H54 (cell line): ENCODE data around the gene FOXS1.
"Not testable (repeated sequence)": the region's sequence is repeated elsewhere in the genome, so short reads cannot be mapped to it uniquely, and the experiment has no call there.

Experiments
- DNase-seq: peaks from one replicate; pipeline ENCODE4 v3.0.0; 2011; ENCODE audit warnings: low spot score, mixed read lengths; ENCODE audit not compliant: insufficient read length
- FAIRE-seq: peaks from 3 replicates; lab custom pipeline; 2011; peaks lifted over from hg19 to GRCh38; lab: Jason Lieb, UNC
- POLR2A ChIP-seq: IDR thresholded peaks from 2 replicates; pipeline ENCODE4 v1.6.1; 2011; ENCODE audit warnings: low read depth, mild to moderate bottlenecking, low read length

Gene FOXS1

DNA sequence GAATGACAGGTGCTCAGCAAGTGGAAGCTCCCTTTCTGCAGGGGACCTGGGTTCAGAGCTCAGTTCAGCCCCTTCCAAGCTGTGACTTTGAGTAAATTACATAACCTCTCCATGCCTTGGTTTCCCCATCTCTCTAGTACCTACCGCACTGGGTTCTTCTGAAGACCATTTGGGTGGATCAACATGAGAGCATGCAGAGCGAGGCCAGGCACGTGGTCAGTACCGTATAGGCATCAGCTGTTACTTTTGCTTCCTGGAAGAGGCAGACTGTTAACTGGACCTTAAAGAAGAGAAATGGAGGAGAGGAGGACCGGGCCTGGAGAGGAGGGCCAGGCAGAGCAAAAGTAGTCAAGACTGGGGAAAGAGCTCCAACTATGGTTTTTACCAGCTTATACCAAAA, 27.9 kb downstream of the FOXS1 start:
- TF ChIP-seq POLR2A, result no peak
- FAIRE-seq, result no peak
- no peak for DNase-seq

DNA sequence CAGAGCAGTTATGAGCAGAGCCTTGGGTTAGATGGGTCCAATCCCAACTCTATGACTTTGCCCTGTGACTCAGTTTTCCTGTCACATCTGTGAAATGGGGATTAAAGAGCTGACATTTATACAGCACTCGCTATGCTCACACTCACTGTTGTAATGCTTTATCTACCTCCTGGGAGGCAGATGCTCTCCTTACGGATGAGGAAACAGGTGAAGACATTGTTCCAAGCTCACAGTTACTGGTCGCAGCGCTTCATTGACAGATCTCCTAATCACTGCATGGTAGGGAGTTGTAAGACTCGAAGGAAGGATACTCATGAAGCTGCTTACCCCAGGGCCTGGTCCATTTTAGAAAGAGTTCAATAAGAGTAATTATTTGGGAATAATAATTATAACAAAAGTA, 29.2 kb downstream of the FOXS1 start:
- TF ChIP-seq POLR2A, result no peak
- DNase-seq (no peak), FAIRE-seq (no peak)

DNA sequence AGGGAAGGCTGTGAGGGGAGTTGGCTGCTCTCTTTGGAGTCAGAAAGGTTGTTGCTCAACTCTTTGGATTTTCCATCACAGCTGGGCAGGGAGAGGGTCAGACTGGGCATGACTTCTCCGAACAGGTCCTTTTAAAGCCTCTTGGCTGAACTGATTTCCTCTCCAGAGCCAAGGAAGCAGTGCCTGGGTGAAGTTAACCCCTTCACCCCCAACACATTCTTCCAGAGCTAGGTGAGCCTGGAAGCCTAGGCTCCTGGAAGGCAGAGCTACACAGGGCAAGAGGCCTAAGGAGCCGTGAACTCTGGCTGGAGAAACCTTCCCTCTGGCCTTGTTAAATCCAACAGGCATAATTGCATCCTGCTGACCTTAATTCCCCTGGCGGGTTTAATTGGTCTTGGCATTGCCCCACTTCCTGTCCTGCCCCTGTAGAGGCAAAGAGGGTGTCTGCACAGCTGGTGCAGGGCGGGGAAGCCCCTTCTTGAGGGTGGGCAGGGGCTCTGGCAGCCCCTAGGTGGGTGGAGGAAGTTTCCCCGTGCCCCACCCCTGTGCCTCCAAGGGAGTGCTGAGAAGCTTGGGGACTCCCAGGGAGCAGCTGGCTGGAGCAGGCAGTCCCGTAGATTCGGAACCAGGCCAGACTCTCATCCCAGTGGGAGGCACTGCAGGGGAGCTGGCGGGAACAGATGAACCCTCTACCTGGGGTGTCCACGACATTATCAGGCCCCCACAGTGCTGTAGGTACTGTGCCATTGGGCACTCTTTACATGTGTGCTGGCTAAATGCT, 29.8 kb downstream of the FOXS1 start:
- no peak for FAIRE-seq
- peak; percentile 45 for DNase-seq
- TF ChIP-seq POLR2A, result no peak

DNA sequence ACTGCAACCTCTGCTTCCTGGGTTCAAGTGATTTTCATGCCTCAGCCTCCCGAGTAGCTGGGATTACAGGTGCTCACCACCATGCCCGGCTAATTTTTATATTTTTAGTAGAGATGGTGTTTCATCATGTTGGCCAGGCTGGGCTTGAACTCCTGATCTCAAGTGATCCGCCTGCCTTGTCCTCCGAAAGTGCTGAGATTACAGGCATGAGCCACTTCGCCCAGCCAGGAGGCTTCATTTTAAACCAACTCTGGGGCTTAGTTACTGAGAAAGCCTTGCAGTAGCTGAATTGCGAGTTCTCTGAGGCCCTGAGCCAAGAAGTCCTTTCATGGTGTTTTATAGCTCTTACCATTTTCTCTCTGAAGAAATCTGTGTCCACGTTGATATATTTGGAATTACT, 31.3 kb downstream of the FOXS1 start:
- DNase-seq, FAIRE-seq: not testable (repeated sequence)

DNA sequence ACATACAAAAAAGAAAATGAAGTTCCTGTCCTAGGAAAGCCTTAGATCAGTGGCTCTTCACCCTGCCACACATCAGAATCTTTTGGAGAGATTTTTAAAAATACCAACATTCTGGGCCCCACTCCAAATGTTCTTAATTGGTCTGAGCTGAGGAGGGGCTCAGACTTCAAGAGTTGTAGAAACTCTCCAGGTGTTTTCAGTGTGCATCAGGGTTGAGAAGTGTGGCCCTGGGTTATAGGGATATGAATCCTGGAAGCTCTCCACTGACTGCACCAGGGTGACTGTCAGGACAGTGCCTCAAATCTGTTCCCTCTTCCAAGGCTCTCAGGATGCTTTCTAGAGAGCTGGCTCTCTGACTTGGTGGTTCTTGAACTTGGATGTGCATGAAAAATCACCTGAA, 31.8 kb downstream of the FOXS1 start:
- no peak for FAIRE-seq
- TF ChIP-seq POLR2A, result no peak
- no peak for DNase-seq

DNA sequence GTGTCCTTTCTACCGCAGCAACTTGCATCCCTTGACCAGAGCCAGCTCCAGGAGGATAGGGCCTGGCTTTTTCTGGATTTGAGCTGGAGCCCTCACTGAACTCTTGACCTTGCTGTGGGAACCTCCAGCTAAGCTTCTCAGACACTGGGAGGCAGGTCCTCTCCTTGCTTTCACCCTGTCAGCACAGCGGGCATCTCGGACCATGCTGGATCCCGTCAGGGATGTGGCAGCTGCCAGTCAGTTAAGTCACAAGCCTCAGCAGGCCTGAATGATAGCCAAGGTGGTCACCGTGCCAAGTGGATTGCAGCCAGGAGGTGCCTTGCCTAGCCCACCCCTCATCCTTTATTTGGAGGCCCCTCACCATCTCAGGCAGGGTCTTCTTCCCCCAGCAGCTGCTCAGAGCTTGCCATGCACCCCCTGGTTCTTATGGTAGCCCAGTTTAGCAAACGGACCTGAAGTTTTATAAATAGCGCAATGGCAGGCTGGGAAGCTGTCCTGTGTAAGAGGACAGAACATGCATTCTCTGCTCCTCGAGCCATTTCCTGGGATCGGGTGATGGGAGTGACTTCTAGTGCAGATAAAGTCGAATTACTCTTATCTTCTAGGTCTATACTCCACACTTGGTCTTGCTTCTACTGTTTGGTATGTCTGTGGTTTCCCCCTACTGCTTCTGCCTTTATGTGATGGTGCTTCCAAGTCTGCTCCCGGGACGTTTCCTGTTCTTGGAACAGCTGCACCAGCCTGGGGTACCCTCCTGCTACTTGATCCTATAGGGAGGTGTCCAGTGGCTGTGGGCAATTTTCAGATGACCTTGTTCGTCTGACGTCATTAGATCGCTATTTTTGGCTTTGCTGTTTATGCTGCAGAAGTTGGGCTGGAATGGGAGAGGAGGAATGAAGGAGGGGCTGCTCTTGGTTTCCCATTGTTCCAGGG, 33.3 kb downstream of the FOXS1 start:
- peak; percentile 15 for FAIRE-seq
- TF ChIP-seq POLR2A, result no peak
- DNase-seq, result peak; percentile 62

DNA sequence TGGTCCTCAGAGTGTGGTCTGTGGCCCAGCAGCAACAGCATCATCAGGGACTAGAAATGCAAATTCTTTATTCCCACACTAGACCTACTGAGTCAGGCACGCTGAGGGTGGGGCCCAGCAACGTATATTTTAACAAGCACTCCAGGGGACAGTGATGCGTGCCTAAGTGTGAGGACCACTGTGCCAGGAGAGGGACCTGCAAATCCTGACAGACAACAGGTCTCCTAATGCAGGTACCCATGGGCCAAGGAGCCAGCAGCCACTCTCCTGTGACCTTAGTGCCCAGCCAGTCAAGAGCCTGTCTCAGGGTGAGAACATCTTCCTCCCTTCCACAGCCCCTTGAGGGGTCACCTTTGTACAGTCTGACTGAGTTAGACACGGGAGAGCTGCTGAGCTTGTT, 34.2 kb downstream of the FOXS1 start:
- TF ChIP-seq POLR2A, result no peak

DNA sequence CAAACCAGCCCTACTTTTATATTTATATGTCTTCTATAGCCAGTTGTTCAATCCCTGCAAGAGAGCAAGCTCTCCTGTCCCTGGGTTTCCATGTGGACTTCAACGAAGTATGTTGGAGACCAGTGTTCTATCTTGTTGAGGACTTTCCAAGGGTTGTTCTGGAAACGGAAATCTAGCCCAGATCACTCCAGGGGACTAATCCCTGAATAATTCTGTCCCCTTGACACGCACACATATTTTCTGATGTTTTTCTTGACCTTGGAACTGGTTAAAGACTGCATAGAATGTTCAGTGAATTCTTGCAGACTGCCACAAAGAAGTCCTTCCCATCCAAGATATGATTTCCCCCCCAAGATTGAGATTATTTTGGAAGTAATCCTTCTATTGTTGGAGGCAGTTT, 35.7 kb downstream of the FOXS1 start:
- TF ChIP-seq POLR2A, result no peak
- FAIRE-seq (no peak), DNase-seq (no peak)

More for the DNA sequence above, 34.2 kb downstream of the FOXS1 start:
- no peak for DNase-seq
- FAIRE-seq, result no peak

DNA sequence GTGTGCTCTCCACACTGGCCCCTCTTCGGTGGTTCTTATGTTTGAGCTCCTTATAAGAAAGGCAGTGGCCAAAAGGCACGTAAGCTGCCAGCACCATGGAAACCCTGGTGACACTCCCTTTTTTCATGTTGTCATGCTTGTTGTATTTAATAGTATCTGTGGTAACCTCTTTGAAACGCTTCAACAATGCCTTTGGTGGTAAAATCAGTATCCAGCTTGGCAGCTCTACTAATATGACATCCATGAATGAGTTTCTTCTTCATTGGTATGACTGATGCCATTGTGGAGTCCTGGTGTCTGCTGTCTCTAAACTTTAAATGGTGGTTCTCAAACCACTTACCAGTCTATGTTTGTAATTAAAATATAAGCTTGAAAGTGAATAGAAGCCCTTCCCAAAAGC, 36.9 kb downstream of the FOXS1 start:
- DNase-seq (no peak), FAIRE-seq (no peak)
- no peak for TF ChIP-seq POLR2A

DNA sequence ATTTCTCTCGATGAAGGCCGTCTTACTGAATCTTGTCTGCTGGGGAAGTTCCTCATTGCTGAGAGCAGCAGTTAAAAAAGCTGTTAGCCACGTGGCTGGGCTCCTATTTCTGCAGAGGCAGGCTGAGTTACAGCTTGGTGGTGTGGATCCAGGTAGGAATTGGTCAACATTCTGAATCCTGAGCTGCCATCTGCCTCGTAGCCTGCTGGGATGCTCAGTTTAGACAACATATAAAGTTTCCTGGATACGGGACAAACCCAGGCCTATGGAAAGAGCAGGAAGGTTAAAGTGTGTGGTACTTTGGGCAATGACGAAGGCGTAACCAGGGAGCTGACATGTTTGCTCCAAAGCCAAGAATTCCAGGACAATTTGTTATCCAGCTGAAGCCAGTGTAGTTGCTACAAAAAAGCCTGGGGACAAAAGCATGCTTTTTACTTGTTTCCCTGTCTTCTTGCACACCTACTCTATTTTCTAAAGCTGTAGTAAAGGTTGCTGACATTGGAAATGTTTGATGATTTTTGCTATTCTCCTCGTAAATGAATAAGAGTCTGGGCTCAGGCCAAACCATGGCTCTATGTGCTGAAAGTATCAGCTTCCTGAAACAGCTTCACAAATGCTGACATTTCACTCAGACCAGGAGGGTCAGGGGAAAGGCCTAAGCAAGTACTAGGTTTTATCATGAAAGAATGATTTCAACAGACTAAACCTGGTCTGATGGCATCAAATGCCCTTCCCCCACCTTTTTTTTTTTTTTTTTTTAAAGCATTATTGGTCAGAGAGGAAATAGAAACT, 38.6 kb downstream of the FOXS1 start:
- FAIRE-seq (no peak), DNase-seq (no peak)
- no peak for TF ChIP-seq POLR2A

DNA sequence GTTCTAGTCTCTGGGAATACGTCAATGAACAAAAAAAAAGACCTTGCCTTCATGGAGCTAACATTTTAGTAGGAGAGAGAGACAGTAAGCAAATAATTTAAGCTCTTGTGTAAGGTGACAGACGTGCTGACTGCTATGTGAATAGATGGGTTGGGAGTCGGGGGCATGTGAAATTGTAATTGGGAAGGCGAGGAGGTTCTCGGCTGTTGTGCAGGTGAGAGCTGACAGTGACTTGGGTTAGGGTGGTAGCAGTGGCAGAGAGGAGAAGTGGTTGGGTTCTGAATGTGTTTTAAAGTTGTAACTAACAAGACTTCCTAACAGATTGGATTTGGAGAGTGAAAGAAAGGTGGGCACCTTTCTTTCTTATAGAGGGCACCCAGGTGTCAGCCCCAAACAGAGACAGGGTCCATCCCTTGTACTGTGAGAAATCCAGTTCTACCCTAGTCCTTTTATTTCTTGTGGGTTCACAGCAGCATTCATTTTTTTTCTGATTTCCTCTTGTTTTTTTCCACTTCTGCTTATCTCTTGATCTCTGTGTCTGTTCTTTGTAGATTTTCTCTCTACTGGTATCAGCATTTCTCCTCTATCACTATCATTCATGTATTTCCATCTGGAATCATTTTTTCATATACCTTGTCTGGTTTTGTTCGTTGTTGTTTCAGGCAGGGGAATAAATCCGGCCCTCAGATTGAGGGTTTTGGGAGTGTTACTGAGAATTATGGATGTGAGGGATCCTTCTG, 41.7 kb downstream of the FOXS1 start:
- DNase-seq (no peak), FAIRE-seq (no peak)
- TF ChIP-seq POLR2A, result no peak

DNA sequence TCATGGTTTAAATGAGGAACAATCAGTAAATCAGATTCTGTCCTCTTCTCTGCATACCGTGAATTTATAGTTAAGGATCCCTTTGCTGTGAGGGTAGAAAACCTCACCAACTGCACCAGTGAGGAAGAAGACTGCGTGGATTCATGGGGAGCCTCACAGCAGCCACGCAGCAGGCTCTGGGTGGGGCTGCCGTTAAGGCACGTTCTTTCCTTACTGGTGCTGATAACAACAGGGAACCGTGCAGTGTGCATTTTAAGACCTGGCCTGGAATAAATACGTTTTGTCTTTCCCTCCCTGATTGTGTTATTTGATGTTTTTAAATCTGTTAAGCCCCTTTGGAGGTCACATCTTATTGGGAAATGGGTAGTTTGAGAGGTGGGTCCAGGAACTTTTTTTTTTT, 43.9 kb downstream of the FOXS1 start:
- FAIRE-seq (no peak), DNase-seq (no peak)
- TF ChIP-seq POLR2A, result no peak

DNA sequence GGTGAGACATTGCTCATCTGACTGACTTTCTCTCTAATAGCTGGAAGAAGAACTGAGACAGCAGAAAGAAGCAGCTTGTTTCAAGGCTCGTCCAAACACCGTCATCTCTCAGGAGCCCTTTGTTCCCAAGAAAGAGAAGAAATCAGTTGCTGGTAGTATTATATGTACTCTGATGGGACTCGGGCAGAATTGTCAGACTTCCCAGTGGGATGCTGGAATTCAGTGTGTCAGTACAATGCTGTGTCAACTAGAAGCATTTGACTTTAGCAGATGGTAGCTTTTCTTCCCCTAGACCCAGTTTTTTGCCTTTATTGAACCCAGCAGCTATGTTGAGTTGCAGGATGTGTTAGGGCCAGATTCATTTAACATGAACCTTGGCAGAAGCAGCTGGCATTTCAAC, 48.0 kb downstream of the FOXS1 start:
- DNase-seq (no peak), FAIRE-seq (no peak)
- TF ChIP-seq POLR2A, result no peak
